Spleen (tissue), 7 donors: Measurements from ENCODE around the gene TEX14.

Experiments
- POLR2A ChIP-seq, 3 donors: fragments of 450-650 bp; IDR thresholded peaks; one replicate each; pipeline ENCODE4 v1.5.1; 2017; ENCODE audit warnings: antibody characterized with exemption in 3 of 3, mild to moderate bottlenecking in 1 of 3
- POLR2AphosphoS5 ChIP-seq, 3 donors: sonication (generic); formaldehyde crosslinking; IDR thresholded peaks; one replicate each; pipeline ENCODE4 v1.5.1; 2017; ENCODE audit warnings: antibody characterized with exemption in 3 of 3
- TF ChIP-seq, protein P1 (sequence below), 11 experiments: fragments of 200-600 bp in 7 of 11; fragments of 450-650 bp in 4 of 11; sonication (generic) in 4 of 11; IDR thresholded peaks in 8 of 11; conservative IDR thresholded peaks in 3 of 11; 1 replicate in 7 of 11; 2 replicates in 4 of 11; pipeline versions ENCODE4 v1.4.0 to v1.8.0; 2016 to 2021; ENCODE audit warnings: antibody characterized with exemption in 11 of 11, inconsistent platforms in 4 of 11, mild to moderate bottlenecking in 1 of 11
- donor health status: DM: no; HTN: no; CAD: no; lungs with moderate emphysema.
- donor health status: DM: no; HTN: no; CAD: no.
- donor health status: DM: no; HTN: no; CAD: no.

DNA sequence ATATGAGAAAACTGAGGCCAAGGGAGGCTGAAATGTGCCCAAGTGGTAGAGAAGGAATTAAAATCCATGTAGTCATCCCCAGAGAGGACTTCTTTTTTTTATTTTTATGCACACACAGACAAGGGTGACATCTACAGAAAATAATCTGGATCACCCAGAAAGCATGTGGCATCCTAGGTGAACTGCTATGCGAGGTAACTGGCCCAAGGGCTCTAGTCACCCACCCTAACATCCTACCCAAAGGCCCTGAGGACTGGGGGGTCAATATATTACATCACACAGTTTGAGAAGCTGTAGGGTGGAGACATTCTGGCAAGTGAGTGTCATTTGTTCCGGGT lies 23.3 kb downstream of the TEX14 start:
- TF ChIP-seq, protein P1, sequence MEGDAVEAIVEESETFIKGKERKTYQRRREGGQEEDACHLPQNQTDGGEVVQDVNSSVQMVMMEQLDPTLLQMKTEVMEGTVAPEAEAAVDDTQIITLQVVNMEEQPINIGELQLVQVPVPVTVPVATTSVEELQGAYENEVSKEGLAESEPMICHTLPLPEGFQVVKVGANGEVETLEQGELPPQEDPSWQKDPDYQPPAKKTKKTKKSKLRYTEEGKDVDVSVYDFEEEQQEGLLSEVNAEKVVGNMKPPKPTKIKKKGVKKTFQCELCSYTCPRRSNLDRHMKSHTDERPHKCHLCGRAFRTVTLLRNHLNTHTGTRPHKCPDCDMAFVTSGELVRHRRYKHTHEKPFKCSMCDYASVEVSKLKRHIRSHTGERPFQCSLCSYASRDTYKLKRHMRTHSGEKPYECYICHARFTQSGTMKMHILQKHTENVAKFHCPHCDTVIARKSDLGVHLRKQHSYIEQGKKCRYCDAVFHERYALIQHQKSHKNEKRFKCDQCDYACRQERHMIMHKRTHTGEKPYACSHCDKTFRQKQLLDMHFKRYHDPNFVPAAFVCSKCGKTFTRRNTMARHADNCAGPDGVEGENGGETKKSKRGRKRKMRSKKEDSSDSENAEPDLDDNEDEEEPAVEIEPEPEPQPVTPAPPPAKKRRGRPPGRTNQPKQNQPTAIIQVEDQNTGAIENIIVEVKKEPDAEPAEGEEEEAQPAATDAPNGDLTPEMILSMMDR (IDR thresholded peaks at IDR 0.05 in 8 of 11, conservative IDR thresholded peaks at IDR 0.05 in 3 of 11) = no peak
- TF ChIP-seq POLR2A (IDR thresholded peaks at IDR 0.05) (no peak), POLR2AphosphoS5 (IDR thresholded peaks at IDR 0.05) (no peak)
